Panc1 (cell line): ENCODE results near the gene CHID1.

Experiments
- CTCF ChIP-seq: fragments of 450-650 bp; IDR thresholded peaks from 2 replicates; pipeline ENCODE4 v1.5.1; 2017; ENCODE audit warnings: mild to moderate bottlenecking
- POLR2AphosphoS5 ChIP-seq: IDR thresholded peaks from 2 replicates; pipeline ENCODE4 v1.6.1; 2012; ENCODE audit warnings: mild to moderate bottlenecking, low read depth, low read length, moderate library complexity
- REST ChIP-seq, 2 experiments: IDR thresholded peaks; 2 replicates each; pipeline ENCODE4 v1.6.1; 2011 to 2012; ENCODE audit warnings: low read depth in 2 of 2, control low read depth in 1 of 2, low read length in 1 of 2, mild to moderate bottlenecking in 1 of 2, moderate library complexity in 1 of 2; ENCODE audit not compliant: insufficient read depth in 1 of 2
- SIN3A ChIP-seq: IDR thresholded peaks from 2 replicates; pipeline ENCODE4 v1.6.1; 2012; ENCODE audit warnings: low read depth, mild to moderate bottlenecking, low read length, moderate library complexity, borderline replicate concordance; ENCODE audit not compliant: insufficient read depth
- TCF7L2 ChIP-seq: IDR thresholded peaks from 2 replicates; pipeline ENCODE4 v1.6.1; 2011; ENCODE audit warnings: mild to moderate bottlenecking, low read depth, low read length, inconsistent platforms

- TF ChIP-seq CTCF (no peak), POLR2AphosphoS5 (0 out of 2 replicates have a peak, but pooled peaks have one; percentile 10), TCF7L2 (no peak; the same call in 1 of the 2 replicates), REST (IDR thresholded peaks at IDR 0.05; ENCODE audit: insufficient read depth in 1 of 2, low read depth in 2 of 2, low read length in 1 of 2) (no peak), SIN3A (no peak)
These were observed 79.3 kb downstream of the CHID1 start for GRCh38 chr11:831118-831864.
